ENCODE results near the gene APOA4. TPM values are rescaled to one million over a fixed set of nuclear protein-coding genes. Genes with fewer than 3 reads are reported as not detected.
A peak's percentile ranks its signal among the peaks of the same experiment; 100 is the strongest.

The APOA4 gene
- total and polyA plus RNA-seq, 2 donors (not counting 1 experiment from before 2014, with no cell fraction given): not detected

GRCh38 chr11:116771935-116772334 is 51.2 kb downstream of the APOA4 start:
- H3K4me1 ChIP-seq (ENCODE audit: control insufficient read depth in 2 of 2, insufficient read depth in 2 of 2, low read length in 2 of 2): peaks cover 23 to 28% of the 10 kb centered on the region in 2 donors
- 20% methylated on average over 1 of the region's 2 CpGs for WGBS (ENCODE audit: insufficient coverage)
- H3K9me3 Mint-ChIP-seq (ENCODE audit: insufficient read depth): no peaks in the 10 kb centered on the region
- H3K4me1 Mint-ChIP-seq: peaks cover 34% of the 10 kb centered on the region
- no peak for ATAC-seq (ENCODE audit: low read depth)
- peak overlapping the region in 1 of 2 donors; percentile 96 for H3K27ac ChIP-seq (ENCODE audit: low read length in 2 of 2)
- H3K27me3 ChIP-seq (replicated peaks in 1 of 4; ENCODE audit: control extremely low read depth in 1 of 4, control insufficient read depth in 3 of 4, insufficient read depth in 4 of 4, low read length in 3 of 4): no peaks in the 10 kb centered on the region
- peak overlapping the region; percentile 93 for H3K4me3 Mint-ChIP-seq
- H4K20me1 ChIP-seq (ENCODE audit: control insufficient read depth, insufficient read depth, low read length, poor library complexity, severe bottlenecking): peaks cover 4% of the 10 kb centered on the region
- intact Hi-C loops (cut with micrococcal nuclease): loop anchor here (2.0 to 5.0 kb wide), 5 partner anchors 80 to 557 kb away; partner anchors contain the start of gene SIK3
- peaks cover 3 to 13% of the 10 kb centered on the region in 2 experiments for H3K36me3 ChIP-seq (replicated peaks in 1 of 2; ENCODE audit: control extremely low read depth in 1 of 2, control insufficient read depth in 1 of 2, extremely low read depth in 1 of 2, insufficient read depth in 2 of 2, low read length in 1 of 2)
- H3K4me2 ChIP-seq (replicated peaks; ENCODE audit: low read depth, low read length, poor library complexity, severe bottlenecking): peak overlapping the region; percentile 90
- peak overlapping the region; percentile 71 to 99 (median 95) for H3K4me3 ChIP-seq (ENCODE audit: control extremely low read depth in 1 of 5, extremely low read depth in 1 of 5, insufficient read depth in 1 of 5, low read depth in 2 of 5, low read length in 4 of 5)
- H3K9ac ChIP-seq (ENCODE audit: low read length): peak overlapping the region; percentile 99
- peak overlapping the region; percentile 100 for H2AFZ ChIP-seq (ENCODE audit: insufficient read depth, low read depth, low read length, poor library complexity, severe bottlenecking)
- H3K9me3 ChIP-seq (ENCODE audit: control extremely low read depth in 1 of 3, control insufficient read depth in 2 of 3, insufficient read depth in 1 of 3, low read length in 2 of 3): no peaks in the 10 kb centered on the region
- no peak for DNase-seq
- no peak overlapping the region for H3K27ac Mint-ChIP-seq
- ChIA-PET POLR2A (interaction anchor here (1.6 to 3.5 kb wide), 2 partner anchors 15 to 64 kb away, joined by 4 to 11 read pairs; partner anchors contain the start of gene ZPR1), CTCF (interaction anchor here (0.8 to 1.5 kb wide), 3 partner anchors 29 to 460 kb away, joined by 3 to 4 read pairs (median 3); partner anchors contain the start of gene PCSK7)
- H3K79me2 ChIP-seq (ENCODE audit: control insufficient read depth, insufficient read depth, low read length): peaks cover 37% of the 10 kb centered on the region
- H3K27me3 Mint-ChIP-seq: no peaks in the 10 kb centered on the region
- TF ChIP-seq EZH2 (IDR thresholded peaks at IDR 0.05; ENCODE audit: borderline replicate concordance, insufficient read depth, low read depth, low read length, poor library complexity, severe bottlenecking): no peak
- no peak for TF ChIP-seq CTCF (IDR thresholded peaks at IDR 0.05)

Other genes with a start within 250 kb of the APOA4 start
- gene BUD13, start 50.3 kb downstream of the APOA4 start, total RNA-seq: 24.2 and 24.8 TPM in 2 replicates
- gene BUD13, start 50.3 kb downstream of the APOA4 start, polyA plus RNA-seq: 11.8 and 14.1 TPM in 2 replicates
- 63.1 and 63.7 TPM in 2 replicates for gene ZPR1, start 35.3 kb downstream of the APOA4 start, total RNA-seq
- gene ZPR1, start 35.3 kb downstream of the APOA4 start, polyA plus RNA-seq: 17.9 and 37.7 TPM in 2 replicates
- not detected in 2 replicates for gene APOA5, start 31.4 kb downstream of the APOA4 start, total RNA-seq
- not detected in 2 replicates for gene APOA5, start 31.4 kb downstream of the APOA4 start, polyA plus RNA-seq
- gene APOC3, start 6.6 kb upstream of the APOA4 start, total RNA-seq: not detected in 2 replicates
- not detected in 2 replicates for gene APOC3, start 6.6 kb upstream of the APOA4 start, polyA plus RNA-seq
- gene APOA1, start 14.3 kb upstream of the APOA4 start, total RNA-seq: 0.56 TPM in 1 of 2 replicates, not detected in the other
- gene APOA1, start 14.3 kb upstream of the APOA4 start, polyA plus RNA-seq: 0.46 and 0.56 TPM in 2 replicates